Natural killer cell treated with Interleukin-12 subunit alpha and Interleukin-12 subunit beta and Interleukin-15 and Interleukin-18, amount 100 ng/mL, for 72 hours (primary cell): ENCODE data around the gene BRINP2. TPM values are rescaled to one million over a fixed set of nuclear protein-coding genes. Genes with fewer than 3 reads are reported as not detected.

Experiments
- ATAC-seq, 2 donors: fragments of 150-1000 bp; cut with Tn5 transposase in 1 of 2; sonication (Bioruptor Pico), chemical (Tn5 transposase) in 1 of 2; 2 replicates each; pipeline ENCODE4 v1.10.0; 2021
- DNase-seq: peaks from one replicate; pipeline ENCODE4 v3.0.0; 2022; ENCODE audit warnings: low spot score
- H3K27ac Mint-ChIP-seq, 2 donors: 1 replicate in 1 of 2; 2 replicates in 1 of 2; pipeline ENCODE4 v1.8.0; 2022; ENCODE audit warnings: mixed read lengths in 2 of 2, mild to moderate bottlenecking in 1 of 2, moderate library complexity in 1 of 2
- H3K27me3 Mint-ChIP-seq, 2 donors: 1 replicate in 1 of 2; 2 replicates in 1 of 2; pipeline ENCODE4 v1.8.0; 2022; ENCODE audit warnings: mixed read lengths in 2 of 2
- H3K36me3 Mint-ChIP-seq: one replicate; pipeline ENCODE4 v1.8.0; 2022; ENCODE audit warnings: mixed read lengths
- H3K4me1 Mint-ChIP-seq, 2 donors: 1 replicate in 1 of 2; 2 replicates in 1 of 2; pipeline ENCODE4 v1.8.0; 2022; ENCODE audit warnings: low read depth in 2 of 2, mixed read lengths in 2 of 2, mild to moderate bottlenecking in 1 of 2
- H3K4me3 Mint-ChIP-seq: one replicate; pipeline ENCODE4 v1.8.0; 2022; ENCODE audit warnings: mixed read lengths
- H3K9me3 Mint-ChIP-seq: 2 replicates; pipeline ENCODE4 v1.8.0; 2022; ENCODE audit warnings: mixed read lengths
- total RNA-seq, 2 donors: library from RNA; stranded (reverse); gene quantifications; one replicate each; pipeline ENCODE4 v1.2.3, GENCODE V29; 2022

The BRINP2 gene
- not detected for total RNA-seq

DNA sequence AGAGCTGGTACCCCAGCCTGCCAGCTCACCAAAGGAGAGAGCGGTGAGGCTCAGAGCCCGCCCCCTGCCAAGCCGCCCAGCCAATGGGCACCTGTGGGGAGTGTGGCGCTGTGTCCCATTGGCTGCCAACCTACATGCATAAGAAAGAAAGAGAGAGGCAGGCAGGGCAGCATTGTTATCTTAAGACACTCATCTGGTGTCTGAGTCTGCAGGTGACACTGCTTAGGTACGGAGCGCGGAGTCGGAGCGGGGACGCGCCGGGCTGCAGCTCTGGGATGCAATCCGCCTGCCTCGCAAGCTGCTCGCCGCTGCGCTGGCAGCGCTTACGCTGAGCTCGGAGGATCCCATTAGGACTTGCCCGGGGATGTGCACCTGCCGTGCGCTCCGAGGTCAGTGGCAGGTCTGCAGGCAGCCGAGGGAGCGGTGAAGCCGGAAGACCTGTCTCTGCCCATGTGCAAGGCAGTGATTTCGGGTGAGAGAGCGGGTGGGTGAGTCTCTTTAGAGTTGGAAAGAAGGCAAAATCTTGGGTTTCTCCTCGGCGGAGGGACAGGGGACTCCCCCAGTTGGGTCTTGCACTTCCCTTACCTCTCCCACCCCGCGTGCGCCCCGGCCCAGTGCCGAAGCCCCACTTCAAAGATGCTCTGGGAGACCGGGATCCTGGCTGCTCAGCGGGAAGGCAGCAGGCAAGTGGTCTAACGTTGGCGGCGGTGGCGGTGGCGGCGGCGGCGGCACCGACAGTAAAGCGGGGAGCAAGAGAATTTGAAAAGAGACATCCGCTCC lies at the start of gene BRINP2:
TSS of gene BRINP2 (plus strand) at position 203 of the 780 bp plus-strand sequence. CDS start 58,919 bp downstream, outside the sequence.
- ATAC-seq (peak in 1 of 2 donors; percentile 37), DNase-seq (no peak)
- H3K27me3 Mint-ChIP-seq: peaks cover 5 to 14% of the 10 kb centered on the region in 2 donors
- no peak within 1 kb of the TSS for H3K27ac Mint-ChIP-seq
- H3K9me3 Mint-ChIP-seq: no peaks in the 10 kb centered on the region
- H3K4me1 Mint-ChIP-seq: no peaks in the 10 kb centered on the region
- no peak within 1 kb of the TSS for H3K4me3 Mint-ChIP-seq
- H3K36me3 Mint-ChIP-seq: no peaks in the 10 kb centered on the region

DNA sequence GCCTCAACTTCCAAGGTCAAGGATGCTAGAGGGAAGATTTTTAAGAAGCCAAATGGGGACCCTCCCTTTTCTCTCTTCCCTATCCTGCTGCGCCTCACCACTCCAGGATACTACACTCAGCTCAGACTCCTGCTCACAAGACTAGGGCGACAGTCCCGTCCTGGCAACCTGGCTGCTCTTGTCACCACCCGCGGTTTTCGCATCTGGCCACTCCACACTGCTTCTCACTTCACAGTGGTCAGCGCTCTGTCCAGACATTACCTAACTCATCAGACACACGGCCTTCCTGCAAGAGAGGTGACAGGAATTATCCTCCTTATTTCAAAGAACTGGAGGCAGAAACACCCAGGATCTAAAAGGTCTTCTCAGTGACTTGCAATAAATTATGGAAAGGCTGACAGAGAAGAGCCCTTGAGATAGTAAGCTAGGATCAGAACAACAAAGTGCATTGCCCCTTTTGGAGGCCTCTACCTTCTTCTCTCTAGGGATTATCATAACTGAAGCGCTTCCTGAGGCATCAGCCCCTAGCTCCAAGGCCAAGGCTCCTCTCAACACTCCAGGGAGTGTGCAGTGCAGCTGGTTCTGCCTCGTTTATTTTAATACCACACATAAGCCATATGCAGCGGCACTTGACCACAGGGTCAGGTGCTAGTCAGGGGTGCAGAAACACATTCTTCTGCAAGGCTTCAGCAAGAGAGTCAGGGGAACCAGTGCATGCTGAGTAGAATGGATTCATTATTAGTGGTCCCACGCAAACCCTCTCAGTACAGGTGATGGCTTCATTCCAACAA lies 48.1 kb upstream of the BRINP2 start:
- Mint-ChIP-seq H3K4me3 (no peak overlapping the region), H3K9me3 (peaks cover 11% of the 10 kb centered on the region), H3K4me1 (no peaks in the 10 kb centered on the region), H3K27ac (no peak overlapping the region), H3K27me3 (no peaks in the 10 kb centered on the region), H3K36me3 (no peaks in the 10 kb centered on the region)
- ATAC-seq (no peak), DNase-seq (no peak)

DNA sequence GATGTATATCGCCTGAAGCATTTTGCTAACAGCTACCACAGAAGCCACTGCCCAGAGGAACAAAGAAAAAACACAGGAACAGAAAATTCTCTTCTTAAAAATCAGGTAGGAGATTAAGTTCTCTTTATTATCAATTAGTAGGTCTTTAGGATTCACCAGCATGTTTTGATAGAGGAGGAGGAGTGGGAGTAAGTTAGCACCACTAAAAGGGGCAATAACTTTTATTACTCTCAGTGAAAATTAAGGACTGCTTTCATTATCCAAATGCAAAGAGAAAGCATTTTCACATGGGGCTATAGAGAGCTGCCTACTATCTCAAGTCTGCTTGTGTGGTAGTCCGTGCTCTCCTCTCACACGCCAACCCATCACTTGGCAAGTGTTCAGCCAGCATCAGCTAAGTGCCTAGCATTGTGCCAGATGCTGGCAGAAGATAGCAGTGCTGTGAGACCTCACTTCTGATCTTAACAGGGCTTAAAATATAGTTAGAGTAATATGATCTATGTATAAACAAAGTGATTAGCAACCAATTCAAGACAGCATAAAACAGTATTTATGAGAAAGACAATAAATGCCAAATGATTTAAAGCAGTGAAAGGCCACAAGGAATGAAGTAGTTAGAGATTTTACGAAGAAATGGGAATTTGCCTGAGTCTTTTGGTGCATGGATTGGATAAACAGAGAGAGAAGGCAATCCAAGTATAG lies 46.0 kb upstream of the BRINP2 start:
- H3K9me3 Mint-ChIP-seq: peaks cover 14% of the 10 kb centered on the region
- no peaks in the 10 kb centered on the region for H3K36me3 Mint-ChIP-seq
- H3K4me3 Mint-ChIP-seq: no peak overlapping the region
- DNase-seq (no peak), ATAC-seq (no peak)
- H3K27ac Mint-ChIP-seq: no peak overlapping the region
- no peaks in the 10 kb centered on the region for H3K27me3 Mint-ChIP-seq
- no peaks in the 10 kb centered on the region for H3K4me1 Mint-ChIP-seq

DNA sequence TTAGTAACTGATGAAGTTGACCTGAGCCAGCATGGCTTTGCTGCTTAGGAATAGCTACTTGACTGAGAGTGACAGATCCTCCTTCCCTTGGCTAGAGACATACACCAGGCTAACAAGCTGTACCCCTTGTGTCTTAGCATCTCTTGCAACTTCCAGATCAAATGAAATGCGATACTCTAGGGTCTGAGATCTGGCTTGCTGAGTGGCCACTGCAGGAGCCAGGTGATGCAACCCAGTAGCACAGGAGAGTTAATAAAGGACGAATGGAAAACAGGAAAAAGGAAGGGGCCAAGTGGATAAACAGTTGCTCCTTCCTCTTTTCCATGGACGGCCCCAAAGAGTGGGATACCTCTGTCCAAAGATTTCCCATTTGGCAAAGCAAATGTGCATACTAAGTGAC lies 44.5 kb upstream of the BRINP2 start:
- no peak for DNase-seq
- H3K27me3 Mint-ChIP-seq: no peaks in the 10 kb centered on the region
- H3K9me3 Mint-ChIP-seq: peaks cover 10% of the 10 kb centered on the region
- H3K4me1 Mint-ChIP-seq: no peaks in the 10 kb centered on the region
- no peaks in the 10 kb centered on the region for H3K36me3 Mint-ChIP-seq
- ATAC-seq: no peak
- no peak overlapping the region for H3K4me3 Mint-ChIP-seq
- H3K27ac Mint-ChIP-seq: no peak overlapping the region

DNA sequence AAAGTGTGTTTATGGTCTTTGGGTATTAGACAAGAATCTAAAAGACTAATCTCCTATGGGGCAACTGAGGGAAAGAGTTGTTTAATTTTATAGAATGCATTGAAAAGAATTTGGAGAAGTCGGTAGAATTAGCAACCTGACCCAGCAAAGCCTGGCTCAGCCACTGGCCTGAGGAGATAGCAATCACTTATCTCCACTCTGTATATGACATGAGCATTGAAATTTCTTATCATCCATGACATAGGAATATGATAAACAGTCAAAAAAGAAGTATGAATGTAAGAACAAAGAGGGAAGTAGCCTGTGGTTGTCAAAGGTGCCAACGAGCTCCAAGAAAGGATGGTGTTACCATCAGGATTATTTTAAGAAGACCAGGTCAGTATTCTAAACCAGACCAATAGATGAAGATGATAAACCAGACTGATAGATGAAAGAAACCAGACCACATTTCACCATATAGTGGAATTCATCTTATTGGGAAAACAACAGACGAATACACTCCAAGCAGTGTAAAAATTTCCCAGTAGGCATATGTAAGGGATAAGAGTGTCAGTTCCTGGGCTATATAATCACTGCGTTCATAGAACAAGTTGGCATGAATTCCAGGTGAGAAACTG lies 42.0 kb upstream of the BRINP2 start:
- no peaks in the 10 kb centered on the region for H3K36me3 Mint-ChIP-seq
- H3K4me3 Mint-ChIP-seq: no peak overlapping the region
- peaks cover 13% of the 10 kb centered on the region for H3K9me3 Mint-ChIP-seq
- ATAC-seq (no peak), DNase-seq (no peak)
- no peaks in the 10 kb centered on the region for H3K4me1 Mint-ChIP-seq
- H3K27ac Mint-ChIP-seq: no peak overlapping the region
- H3K27me3 Mint-ChIP-seq: no peaks in the 10 kb centered on the region

DNA sequence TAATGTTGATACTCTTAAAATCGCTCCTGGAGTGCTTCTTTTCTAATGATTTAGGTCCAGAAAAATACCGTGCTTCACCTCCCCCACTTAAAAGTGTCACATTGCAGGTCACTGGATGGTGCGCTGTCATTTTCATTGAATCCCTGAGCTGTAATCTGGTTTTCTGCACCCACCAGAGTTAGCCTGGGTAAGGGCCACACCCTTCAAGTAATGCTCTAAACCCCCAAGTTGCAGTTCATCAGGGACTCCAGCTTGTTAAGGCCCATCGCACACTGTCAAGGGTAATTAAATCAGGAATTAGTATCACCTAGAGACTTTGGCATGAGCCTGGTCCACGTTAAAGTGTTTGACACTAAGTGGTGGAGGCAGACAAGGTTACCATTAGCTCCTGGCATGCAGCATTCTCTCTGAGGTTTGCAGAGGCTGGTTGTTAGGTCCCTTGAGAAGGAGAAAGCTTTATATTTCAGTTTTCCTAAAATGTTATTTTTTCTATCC lies 40.3 kb upstream of the BRINP2 start:
- Mint-ChIP-seq H3K27me3 (no peaks in the 10 kb centered on the region), H3K4me1 (no peaks in the 10 kb centered on the region), H3K9me3 (peaks cover 10% of the 10 kb centered on the region), H3K36me3 (no peaks in the 10 kb centered on the region), H3K27ac (no peak overlapping the region), H3K4me3 (no peak overlapping the region)
- DNase-seq (no peak), ATAC-seq (no peak)

GRCh38 chr1:177131723-177132122 lies 39.0 kb upstream of the BRINP2 start:
- H3K4me1 Mint-ChIP-seq: no peaks in the 10 kb centered on the region
- H3K4me3 Mint-ChIP-seq: no peak overlapping the region
- peaks cover 6% of the 10 kb centered on the region for H3K9me3 Mint-ChIP-seq
- no peaks in the 10 kb centered on the region for H3K27me3 Mint-ChIP-seq
- H3K36me3 Mint-ChIP-seq: no peaks in the 10 kb centered on the region
- no peak overlapping the region for H3K27ac Mint-ChIP-seq
- no peak for ATAC-seq
- DNase-seq: no peak

DNA sequence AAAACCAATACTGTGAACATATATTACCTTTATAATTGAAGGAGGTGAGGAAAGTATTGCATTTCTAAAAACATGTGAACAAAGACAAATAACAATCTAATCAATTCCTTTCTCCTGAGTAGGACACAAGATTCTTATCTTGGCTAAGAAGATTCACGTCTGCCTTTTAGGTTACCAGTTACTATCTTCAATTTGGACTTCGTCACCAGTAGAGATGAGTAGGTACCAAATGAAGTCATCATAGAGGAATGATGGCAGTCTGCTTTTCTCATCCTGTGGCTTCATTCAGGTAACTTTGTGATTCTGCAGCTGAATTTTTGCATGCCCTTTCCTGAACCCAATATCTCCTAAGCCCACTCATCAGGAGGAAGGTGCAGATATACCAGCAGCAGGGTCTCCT lies 38.6 kb upstream of the BRINP2 start:
- Mint-ChIP-seq H3K4me1 (no peaks in the 10 kb centered on the region), H3K27ac (no peak overlapping the region), H3K27me3 (no peaks in the 10 kb centered on the region), H3K4me3 (no peak overlapping the region), H3K9me3 (peaks cover 6% of the 10 kb centered on the region), H3K36me3 (no peaks in the 10 kb centered on the region)
- DNase-seq: no peak
- no peak for ATAC-seq

- H3K9me3 Mint-ChIP-seq: peaks cover 6% of the 10 kb centered on the region
- H3K27ac Mint-ChIP-seq: no peak overlapping the region
- no peaks in the 10 kb centered on the region for H3K27me3 Mint-ChIP-seq
- H3K4me1 Mint-ChIP-seq: no peaks in the 10 kb centered on the region
- no peaks in the 10 kb centered on the region for H3K36me3 Mint-ChIP-seq
- ATAC-seq: no peak
- H3K4me3 Mint-ChIP-seq: no peak overlapping the region
- DNase-seq: no peak
Measured at GRCh38 chr1:177133977-177134538, 36.7 kb upstream of the BRINP2 start.

DNA sequence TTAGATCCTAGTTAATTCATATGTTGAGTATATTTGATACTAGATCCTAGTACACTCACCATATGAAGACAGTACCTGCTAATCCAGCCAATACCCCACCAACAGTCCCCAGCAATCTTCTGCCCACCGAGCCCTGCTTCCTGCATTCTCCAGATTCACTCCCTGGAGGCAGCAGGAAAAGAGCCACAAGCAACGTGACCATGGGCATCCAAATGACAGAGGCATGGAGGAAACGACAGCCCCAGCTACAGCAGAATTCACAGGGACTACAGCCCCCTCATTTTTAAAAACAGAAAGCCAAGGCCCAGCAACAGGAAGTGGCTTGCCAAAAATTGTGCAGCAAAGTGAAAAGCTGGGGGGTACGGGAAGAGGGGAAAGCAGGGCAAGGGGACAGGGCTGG lies 35.5 kb upstream of the BRINP2 start:
- Mint-ChIP-seq H3K27ac (no peak overlapping the region), H3K4me1 (no peaks in the 10 kb centered on the region), H3K27me3 (no peaks in the 10 kb centered on the region), H3K36me3 (no peaks in the 10 kb centered on the region), H3K9me3 (peaks cover 6% of the 10 kb centered on the region), H3K4me3 (no peak overlapping the region)
- DNase-seq: no peak
- ATAC-seq: no peak

- DNase-seq (no peak), ATAC-seq (no peak)
- H3K27ac Mint-ChIP-seq: no peak overlapping the region
Measured at GRCh38 chr1:177137814-177138213, 32.9 kb upstream of the BRINP2 start.

DNA sequence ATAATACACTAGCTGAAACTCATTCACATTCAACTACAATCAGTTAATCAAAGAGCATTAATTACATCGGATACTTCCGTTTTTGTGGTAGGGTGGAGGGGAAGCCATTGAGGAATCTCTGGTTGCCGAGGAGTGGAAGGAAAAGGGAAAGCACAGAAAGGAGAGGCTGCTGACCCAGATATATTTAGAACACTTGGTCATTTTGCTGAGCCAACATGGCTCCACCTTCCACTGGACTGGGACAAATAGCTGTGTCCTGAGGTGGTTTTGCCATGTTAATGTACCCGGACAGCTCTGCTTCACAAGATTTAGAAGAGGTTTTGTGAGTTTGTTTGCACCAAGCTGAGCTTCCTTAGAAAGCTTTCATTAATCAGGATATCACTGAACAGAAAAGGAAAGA lies 32.4 kb upstream of the BRINP2 start:
- H3K9me3 Mint-ChIP-seq: peaks cover 6% of the 10 kb centered on the region
- H3K4me3 Mint-ChIP-seq: no peak overlapping the region
- H3K27me3 Mint-ChIP-seq: no peaks in the 10 kb centered on the region
- H3K36me3 Mint-ChIP-seq: no peaks in the 10 kb centered on the region
- no peaks in the 10 kb centered on the region for H3K4me1 Mint-ChIP-seq
- DNase-seq (no peak), ATAC-seq (no peak)
- H3K27ac Mint-ChIP-seq: no peak overlapping the region

More at GRCh38 chr1:177137814-177138213, 32.9 kb upstream of the BRINP2 start:
- H3K4me1 Mint-ChIP-seq: no peaks in the 10 kb centered on the region
- peaks cover 6% of the 10 kb centered on the region for H3K9me3 Mint-ChIP-seq
- H3K27me3 Mint-ChIP-seq: no peaks in the 10 kb centered on the region
- no peak overlapping the region for H3K4me3 Mint-ChIP-seq
- no peaks in the 10 kb centered on the region for H3K36me3 Mint-ChIP-seq

GRCh38 chr1:177142010-177142409 lies 28.7 kb upstream of the BRINP2 start:
- H3K36me3 Mint-ChIP-seq: no peaks in the 10 kb centered on the region
- DNase-seq (no peak), ATAC-seq (no peak)
- H3K9me3 Mint-ChIP-seq: peaks cover 10% of the 10 kb centered on the region
- no peaks in the 10 kb centered on the region for H3K27me3 Mint-ChIP-seq
- H3K27ac Mint-ChIP-seq: no peak overlapping the region
- H3K4me3 Mint-ChIP-seq: no peak overlapping the region
- H3K4me1 Mint-ChIP-seq: no peaks in the 10 kb centered on the region
